RWPE1 (cell line): ENCODE results near the gene CAB39.
A peak's percentile ranks its signal among the peaks of the same experiment; 100 is the strongest.

Source experiments
- CTCF ChIA-PET: fragments of 350-600 bp; sonication (Branson Sonifier 250); formaldehyde crosslinking; extraction: SDS; loops from one replicate; lab custom pipeline; 2021; lab: Yijun Ruan, JAX
- POLR2A ChIA-PET: fragments of 400-600 bp; formaldehyde crosslinking; extraction: SDS; loops from one replicate; lab custom pipeline; 2020; ENCODE audit warnings: antibody characterized with exemption; ENCODE audit not compliant: low non-redundant PET; lab: Yijun Ruan, JAX
- DNase-seq: peaks from one replicate; pipeline ENCODE4 v3.0.0; 2012; ENCODE audit warnings: low spot score
- H3K27ac ChIP-seq: fragments of 450-650 bp; 2 replicates; pipeline ENCODE4 v1.5.1; 2017
- CTCF ChIP-seq: fragments of 450-650 bp; conservative IDR thresholded peaks from 2 replicates; pipeline ENCODE4 v1.5.1; 2017; ENCODE audit warnings: low read depth, mild to moderate bottlenecking

The CAB39 gene

DNA sequence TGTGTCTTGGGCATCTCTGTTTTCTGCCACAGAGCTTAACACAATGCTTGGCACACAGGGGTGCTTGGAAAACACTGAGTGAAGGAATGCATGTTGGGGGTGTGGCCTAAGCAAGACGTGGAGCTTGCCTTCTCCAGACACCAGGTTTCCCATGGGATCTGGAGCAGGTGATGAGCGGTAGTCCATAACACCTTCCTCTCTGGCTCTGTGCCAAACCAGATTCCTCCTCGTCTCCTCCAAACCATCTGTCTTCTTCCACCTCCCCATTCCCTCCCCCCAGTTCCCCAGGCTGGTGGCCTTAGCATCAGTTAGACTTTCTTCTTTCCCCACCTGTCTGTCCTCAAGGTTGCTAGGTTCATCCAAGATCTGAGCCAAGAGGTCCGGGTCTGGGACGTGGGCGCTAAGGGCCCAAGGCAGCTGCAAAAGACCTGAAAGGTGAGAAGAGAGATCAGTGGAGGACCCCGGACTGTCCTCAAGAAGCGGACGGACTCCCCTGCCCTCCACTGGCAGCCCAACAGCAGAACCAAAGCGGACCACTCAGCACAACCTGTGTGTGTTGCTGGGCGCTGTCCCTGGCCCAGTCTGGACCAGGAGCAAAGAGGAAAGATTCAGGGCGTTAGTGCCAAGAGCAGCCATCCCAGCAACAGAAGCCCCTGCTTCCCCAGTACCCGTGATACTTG, 150.9 kb downstream of the CAB39 start:
- TF ChIP-seq CTCF: no peak
- no peak overlapping the region for H3K27ac ChIP-seq
- no peak for DNase-seq
- ChIA-PET CTCF (interaction anchor here (0.5 to 1.5 kb wide), 4 partner anchors 11 to 477 kb away, joined by 3 read pairs; partner anchors contain the start of gene CAB39), POLR2A (no interaction called here)

- no peak for TF ChIP-seq CTCF
- CTCF ChIA-PET: interaction anchor here (0.5 to 0.9 kb wide), 4 partner anchors 12 to 476 kb away, joined by 3 read pairs; partner anchors contain the start of gene CAB39
- H3K27ac ChIP-seq: no peak overlapping the region
- POLR2A ChIA-PET: no interaction called here
- DNase-seq: no peak
These were observed 151.5 kb downstream of the CAB39 start for GRCh38 chr2:230864122-230864604.

GRCh38 chr2:230864605-230865306, 152.1 kb downstream of the CAB39 start, which contains the start of gene ITM2C:
Gene ITM2C (plus strand): TSS chr2:230864942. CDS start chr2:230865026, 84 bp downstream.
- H3K27ac ChIP-seq: peak within 1 kb of the TSS; percentile 24; the same call in 1 of the 2 replicates
- ChIA-PET POLR2A (no interaction called here), CTCF (interaction anchor here (0.5 to 0.9 kb wide), 6 partner anchors 12 to 476 kb away, joined by 3 read pairs; partner anchors contain the start of gene CAB39)
- peak; percentile 78 for DNase-seq
- TF ChIP-seq CTCF: peak; percentile 84

GRCh38 chr2:230865307-230865765, 152.7 kb downstream of the CAB39 start:
- no peak for DNase-seq
- ChIA-PET POLR2A (no interaction called here), CTCF (interaction anchor here (0.5 to 0.9 kb wide), 3 partner anchors 17 to 70 kb away, joined by 3 read pairs; no protein-coding TSS in a partner anchor)
- no peak for TF ChIP-seq CTCF
- peak overlapping the region; percentile 24; the same call in 1 of the 2 replicates for H3K27ac ChIP-seq

GRCh38 chr2:230865766-230866755, 153.4 kb downstream of the CAB39 start:
- ChIA-PET POLR2A (no interaction called here), CTCF (interaction anchor here (0.6 to 0.9 kb wide), 3 partner anchors 11 to 66 kb away, joined by 3 to 4 read pairs (median 3); no protein-coding TSS in a partner anchor)
- peak overlapping the region; percentile 46 for H3K27ac ChIP-seq
- TF ChIP-seq CTCF: no peak
- no peak for DNase-seq
